Endothelial cell of umbilical vein (primary cell): Measurements from ENCODE around the gene PRDM10.

Experiments
- CTCF ChIP-seq, 2 donors: IDR thresholded peaks; 1 replicate in 1 of 2; 2 replicates in 1 of 2; pipeline ENCODE4 v1.5.1; 2011; ENCODE audit warnings: low read length in 2 of 2, mild to moderate bottlenecking in 2 of 2, moderate library complexity in 2 of 2, control low read depth in 1 of 2, inconsistent platforms in 1 of 2, low read depth in 1 of 2; ENCODE audit not compliant: insufficient read depth in 1 of 2; ENCODE audit errors: extremely low read depth in 1 of 2
- EZH2 ChIP-seq: IDR thresholded peaks from 2 replicates; pipeline ENCODE4 v1.6.1; 2012; ENCODE audit warnings: borderline replicate concordance, low read depth, mild to moderate bottlenecking, moderate library complexity, low read length, inconsistent platforms; ENCODE audit not compliant: severe bottlenecking
- JUN ChIP-seq: IDR thresholded peaks from 2 replicates; pipeline ENCODE4 v1.6.1; 2011; ENCODE audit warnings: borderline replicate concordance, low read depth; ENCODE audit not compliant: insufficient read length, insufficient read depth
- MAX ChIP-seq: IDR thresholded peaks from 2 replicates; pipeline ENCODE4 v1.6.1; 2011; ENCODE audit not compliant: insufficient read depth, insufficient read length
- POLR2A ChIP-seq: IDR thresholded peaks from 2 replicates; pipeline ENCODE4 v1.6.1; 2012; ENCODE audit warnings: low read depth, mild to moderate bottlenecking, control low read depth, low read length

DNA sequence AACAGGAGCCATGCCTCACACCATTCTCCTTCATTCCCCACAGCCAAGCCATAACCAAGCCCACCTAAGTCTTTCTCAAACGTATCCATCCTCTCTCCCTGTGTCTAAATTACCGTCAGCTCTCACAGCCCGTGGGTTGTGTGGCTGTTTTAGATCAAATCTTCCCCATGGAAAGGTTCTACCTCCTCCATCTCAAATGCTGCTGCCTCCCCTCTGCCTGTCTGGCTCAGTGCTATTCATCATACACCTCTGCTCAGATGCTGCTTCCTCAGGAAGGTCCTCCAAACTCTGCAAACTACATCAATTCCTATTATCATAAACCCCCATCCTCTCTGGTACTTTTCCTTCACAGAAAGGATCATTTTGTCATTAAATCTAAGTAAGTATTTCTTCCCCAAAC lies 122.3 kb downstream of the PRDM10 start:
- TF ChIP-seq CTCF (IDR thresholded peaks at IDR 0.05; ENCODE audit: extremely low read depth in 1 of 2, insufficient read depth in 1 of 2, low read depth in 1 of 2, low read length in 2 of 2) (no peak), MAX (no peak), JUN (no peak), EZH2 (no peak), POLR2A (no peak)
